HuH-7.5 (cell line): ENCODE results near the gene TAS1R1.

Experiments used
- DNase-seq: peaks from one replicate; pipeline ENCODE4 v3.0.0; 2011; ENCODE audit warnings: low spot score

TAS1R1 gene

DNA sequence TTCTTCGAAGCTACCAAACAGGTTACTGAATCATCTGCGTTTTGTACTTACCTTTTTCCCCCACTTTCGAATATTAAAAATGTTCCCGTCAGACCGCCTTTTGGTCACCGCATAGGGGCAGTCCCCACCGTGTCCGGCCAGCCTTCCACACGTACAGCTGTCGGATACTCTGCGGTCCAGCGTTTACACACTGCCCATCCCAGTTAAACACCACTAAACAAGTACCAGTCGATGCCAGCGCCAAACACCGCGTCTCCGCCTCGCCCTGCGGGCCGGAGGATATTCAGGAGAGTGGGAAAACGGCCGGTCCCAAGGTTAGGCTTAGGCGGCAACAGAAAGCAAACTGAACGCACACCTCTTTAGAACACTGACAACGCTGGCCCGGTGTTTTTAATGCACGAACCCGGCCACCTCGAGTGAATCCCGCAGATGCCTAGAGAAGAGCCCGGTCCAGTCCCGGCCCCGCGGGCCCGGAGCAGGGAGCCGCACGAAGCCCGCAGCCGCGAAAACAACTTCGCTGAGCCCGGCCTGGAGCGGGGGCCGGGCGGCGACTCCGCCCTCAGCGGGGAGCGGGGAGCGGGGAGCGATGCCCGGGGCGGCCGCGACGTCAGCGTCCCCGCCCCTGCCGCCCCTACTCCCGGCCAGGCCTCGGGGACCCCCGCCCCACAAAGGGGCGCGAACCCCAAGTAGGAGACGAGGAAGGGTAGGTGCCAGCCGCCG is 57.7 kb downstream of the TAS1R1 start:
- peak; percentile 72 for DNase-seq

DNA sequence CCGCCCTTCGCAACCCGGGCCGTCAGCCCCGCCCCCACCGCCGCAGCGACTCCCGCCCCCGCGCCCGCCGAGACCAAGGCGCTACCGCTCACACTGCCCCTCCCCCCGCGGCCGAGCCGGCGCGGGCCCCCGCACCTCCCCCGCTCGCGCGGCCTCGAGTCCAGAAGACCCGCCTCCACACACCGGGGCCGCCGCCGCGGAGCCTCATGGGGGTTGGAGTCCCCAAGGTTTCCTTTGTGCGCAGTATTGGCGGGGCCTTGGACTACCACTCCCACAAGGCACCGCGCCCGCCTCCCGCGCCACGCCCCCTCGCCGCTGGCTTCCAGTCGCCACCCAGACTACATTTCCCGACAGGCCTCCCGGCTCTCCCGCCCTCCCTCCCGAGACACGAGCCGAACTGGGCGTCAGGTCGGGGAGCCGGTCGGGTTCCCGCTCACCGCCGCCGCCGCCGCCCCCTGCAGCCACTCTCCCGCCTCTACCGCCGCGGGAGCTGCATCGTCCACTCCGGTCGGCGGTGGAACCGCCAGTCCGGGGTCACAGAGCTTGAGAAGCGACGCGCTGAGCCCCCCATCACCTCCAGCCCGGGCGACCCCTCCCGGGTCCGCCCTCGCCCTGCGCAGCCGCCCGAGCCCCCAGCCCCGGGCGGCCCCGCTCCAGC is 58.4 kb downstream of the TAS1R1 start, which contains the start of gene PHF13:
Gene PHF13, plus strand, starts transcription at position 371 of the 658 bp plus-strand sequence. CDS start 336 bp downstream, outside the sequence.
- DNase-seq = peak; percentile 97

DNA sequence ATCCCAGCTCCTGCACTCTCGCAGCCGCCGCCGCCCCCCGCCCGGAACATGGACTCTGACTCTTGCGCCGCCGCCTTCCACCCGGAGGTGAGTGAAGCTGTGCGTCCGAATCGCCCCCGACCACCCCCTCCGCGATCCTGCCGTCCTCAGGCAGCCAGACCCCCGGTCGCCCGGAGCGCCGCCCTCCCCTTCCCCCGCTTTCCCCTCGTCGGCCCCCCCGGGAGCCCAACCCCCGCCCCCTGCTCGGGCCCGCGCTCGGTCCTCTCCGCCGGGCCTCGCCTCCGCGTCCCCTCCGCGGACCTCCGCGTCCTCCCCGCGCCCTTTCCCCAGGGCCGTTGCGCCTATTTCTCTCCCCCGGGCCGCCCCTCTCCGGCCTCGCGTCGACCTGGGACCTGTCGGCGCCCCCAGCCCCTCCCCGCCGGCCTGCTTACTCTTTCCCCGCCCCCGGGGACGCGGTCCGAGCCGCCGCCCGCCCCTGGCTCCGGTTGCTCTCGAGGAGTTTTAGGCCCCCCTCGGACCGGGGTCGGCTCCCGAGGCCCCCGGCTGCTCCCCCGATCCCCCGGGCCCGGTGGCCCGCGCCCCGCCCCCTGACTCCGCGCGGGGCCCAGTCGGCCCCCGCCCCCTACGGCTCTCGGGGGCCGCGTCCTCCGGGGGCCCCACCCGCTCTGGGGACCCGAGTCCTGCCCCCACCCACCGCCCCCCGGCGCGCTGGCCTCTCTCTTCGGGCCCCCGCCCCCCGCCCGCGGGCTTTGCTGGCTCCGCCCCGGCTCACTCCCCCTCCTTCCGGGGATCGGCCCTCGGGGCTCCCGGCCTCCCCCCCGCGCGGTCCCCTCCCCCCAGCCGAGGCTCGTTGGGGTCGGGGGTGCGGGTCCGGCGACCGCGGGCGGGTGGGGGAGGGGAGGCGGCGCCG is 59.2 kb downstream of the TAS1R1 start:
- peak; percentile 73 for DNase-seq

DNA sequence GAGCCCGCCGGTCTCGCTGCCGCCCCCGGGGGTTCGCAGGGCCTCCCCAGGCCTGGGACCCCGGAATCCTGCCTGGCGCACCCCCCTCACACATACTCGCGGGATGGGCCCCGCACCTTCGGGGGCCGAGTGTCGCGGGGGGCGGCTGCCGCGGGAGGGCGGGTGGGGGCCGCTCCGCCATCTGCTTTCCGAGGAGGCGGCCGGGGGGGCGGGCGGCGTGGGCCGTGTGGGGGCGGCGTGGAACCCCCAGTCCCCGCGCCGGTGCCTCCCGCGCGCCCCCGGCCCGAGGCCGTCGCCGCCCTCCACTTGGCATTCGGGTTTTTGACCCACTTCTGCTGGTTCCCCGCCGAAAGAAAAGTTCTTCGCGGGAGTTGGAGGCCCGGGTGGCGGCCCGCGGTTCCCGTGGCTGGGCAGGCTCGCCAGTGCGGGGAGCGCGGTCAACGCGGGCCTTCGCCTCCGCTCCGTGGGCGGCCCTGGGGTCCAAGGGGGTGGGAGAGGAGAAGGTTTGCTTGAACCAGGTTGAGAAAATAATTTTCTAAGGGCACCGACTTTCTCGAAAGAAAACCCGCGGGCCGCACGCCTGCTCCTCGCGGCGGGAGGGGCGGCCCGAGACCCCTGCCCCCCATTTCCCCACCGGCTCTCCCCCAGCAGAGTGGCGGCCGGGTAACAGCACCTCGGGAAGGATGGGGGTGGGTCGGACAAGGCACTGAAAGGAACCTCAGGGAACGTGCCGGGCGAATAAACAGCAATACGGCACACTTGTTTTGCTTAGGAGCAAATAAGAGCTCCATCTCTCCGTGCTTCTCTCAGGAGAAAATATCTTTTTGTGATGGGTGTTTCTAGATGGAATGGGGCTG is 60.0 kb downstream of the TAS1R1 start:
- no peak for DNase-seq

DNA sequence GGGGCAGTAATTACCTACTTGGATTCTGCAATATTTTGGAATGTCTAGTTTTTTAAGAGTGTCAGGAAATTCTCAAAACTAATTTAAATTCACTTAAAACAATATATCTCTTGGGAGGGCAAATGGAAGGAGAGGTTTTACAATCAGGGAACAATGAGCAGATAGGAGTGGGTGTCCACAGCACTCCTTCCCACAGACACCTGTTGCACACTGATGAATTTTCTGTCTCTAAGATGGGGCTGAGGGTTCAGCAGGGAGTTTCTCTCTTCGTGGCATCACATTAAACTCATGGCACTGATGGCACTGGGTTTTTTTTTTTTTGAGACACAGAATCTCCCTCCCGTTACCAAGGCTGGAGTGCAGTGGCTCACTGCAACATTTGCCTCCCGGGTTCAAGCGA is 63.9 kb downstream of the TAS1R1 start:
- no peak for DNase-seq

DNA sequence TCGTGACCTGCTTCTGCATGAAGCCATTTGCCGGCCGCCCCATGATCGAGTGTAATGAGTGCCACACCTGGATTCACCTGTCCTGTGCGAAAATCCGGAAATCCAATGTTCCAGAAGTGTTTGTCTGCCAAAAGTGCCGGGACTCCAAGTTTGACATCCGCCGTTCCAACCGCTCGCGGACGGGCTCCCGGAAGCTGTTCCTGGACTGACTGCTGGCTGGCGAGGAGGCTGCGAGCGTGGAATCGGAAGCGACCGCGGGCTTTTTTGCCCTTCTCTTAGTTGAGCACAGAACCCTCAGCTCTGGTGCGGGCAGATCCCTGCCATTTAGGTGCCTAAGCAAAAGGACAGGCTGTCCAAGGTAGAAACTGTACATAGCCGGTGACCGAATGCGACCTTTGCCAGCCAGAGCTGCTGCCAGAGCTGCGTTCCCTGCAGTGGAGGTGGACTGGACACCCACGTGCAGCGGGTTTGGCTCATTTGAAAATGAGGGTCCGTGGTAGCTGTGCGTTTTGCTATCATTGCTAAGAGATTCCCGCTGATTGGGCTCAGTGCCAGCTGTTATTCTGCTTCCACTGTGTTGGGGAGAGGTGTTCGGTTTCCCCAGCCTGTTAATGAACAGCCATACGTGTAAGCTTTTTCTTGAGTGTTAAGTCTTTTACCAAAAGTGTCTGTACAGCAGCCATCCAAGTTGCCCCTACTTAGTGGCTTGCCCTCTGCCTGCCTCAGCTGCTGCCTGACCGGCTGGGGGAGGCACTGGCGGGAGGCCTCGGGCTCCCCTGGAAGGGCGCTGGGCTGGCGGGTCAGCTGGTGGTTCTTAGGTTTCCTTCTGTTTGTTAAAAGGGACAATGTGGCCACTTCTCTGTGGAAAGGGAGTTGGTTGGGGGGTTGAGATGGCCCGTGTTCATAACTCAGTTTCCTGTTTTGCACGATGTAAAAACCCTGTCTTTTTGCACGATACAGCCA is 66.6 kb downstream of the TAS1R1 start:
- no peak for DNase-seq

DNA sequence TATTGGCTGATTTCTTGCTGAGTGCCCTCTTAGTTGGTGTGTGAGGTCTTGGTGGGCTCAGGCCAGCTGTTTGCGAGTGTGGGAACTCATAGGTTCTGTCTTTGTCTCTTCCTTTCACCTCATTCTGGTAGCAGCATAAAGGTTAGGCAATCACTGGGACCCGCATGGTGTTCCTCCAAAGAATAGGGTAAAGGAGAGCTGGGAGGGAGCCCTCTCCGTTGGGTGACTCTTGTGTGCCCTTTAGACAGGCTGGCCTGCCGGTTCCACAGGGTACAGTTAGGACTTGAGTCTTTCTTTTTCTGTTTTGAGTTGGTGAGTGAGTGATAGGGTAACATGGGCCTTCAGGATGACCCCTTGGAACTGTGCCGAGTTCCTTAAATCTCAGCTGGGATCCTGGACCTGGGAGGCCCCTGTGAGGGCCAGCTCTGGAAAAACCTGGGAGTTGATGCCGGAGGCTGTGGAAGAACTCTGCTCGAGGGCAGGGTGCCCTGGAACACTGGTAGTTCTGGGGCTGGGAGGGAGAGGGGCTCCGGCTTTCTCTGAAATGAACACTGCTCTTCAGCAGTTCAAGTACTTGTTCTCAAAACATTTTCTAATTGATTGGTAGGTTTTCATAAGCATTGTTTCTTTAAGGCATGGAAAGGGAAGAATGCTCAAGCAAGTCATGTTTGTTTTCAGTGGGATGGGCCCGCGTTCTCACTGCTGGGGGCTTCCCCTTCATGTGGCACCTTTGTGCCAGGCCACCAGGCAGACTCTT is 67.5 kb downstream of the TAS1R1 start:
- no peak for DNase-seq

DNA sequence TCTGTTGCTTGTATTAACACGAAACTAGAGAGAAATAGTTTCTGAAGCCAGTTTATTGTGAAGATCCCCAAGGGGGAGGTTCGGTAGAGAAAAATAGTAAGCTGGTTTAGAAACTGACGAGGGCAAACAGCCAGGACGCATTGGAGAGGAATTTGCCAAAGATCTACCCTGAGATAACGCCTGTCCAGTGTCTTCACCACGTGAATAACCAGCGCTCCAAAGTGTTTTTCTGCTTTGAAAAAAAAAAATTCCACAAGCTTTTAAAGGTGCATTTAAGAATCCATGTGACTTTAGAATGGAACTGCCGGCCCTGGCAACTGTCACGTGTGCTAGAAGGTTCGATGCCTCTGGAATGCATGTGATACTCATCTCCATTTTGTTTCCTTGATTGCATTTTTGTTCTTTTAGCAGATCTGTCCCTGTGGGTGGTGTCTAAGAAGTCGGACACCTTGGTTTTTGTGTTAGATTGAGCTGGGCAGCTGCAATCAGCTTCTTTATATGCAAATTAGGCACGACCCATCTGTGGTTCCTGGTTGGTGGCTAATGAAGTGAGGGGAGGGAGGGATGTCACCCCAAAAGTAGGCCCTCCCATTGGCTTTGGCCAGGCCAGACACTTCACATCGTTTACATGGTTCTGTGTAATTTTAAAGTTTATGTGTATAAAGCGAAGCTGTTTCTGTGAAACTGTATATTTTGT is 68.3 kb downstream of the TAS1R1 start:
- DNase-seq = no peak

DNA sequence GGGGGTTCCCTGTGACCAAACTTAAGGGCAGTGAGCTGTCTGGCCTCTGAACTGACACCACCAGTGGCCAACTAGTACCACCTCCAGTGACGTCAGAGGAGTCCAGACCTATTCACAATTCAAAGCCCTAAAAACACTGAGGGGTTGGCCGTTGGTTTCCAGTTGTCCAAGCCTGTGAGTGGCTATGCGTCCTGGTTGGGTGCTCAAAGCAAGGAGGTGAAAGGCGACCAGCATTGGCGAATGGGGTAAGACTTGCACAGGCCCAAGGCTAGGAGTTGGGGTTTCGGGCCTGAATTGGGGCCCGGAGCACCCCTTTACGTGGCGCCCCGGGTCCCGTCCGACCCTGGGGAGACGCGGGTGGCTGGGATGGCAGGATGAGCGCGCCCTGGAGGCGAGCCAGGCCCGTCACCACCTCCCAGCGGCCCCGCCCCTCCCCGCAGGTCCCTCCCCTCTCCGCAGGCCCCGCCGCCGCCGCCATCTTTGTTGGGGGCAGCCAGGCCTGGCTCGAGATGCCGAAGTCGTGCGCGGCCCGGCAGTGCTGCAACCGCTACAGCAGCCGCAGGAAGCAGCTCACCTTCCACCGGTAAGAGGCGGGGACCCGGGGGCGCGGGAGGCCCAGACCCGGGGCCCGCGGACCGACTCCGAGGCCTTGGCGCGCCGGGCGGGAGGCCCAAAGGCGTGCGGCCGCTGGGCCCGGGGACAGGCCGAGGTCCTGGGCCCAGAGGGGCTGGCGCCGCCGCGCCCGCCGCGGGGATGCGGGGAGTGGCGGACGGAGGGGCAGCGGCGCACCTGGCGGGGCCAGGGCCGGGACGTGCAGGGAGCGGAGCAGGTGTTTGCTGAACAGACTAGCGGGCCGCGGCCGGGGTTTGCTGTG is 69.8 kb downstream of the TAS1R1 start, which contains the start of gene THAP3:
Gene THAP3, plus strand, starts transcription at position 159 of the 874 bp plus-strand sequence. Its CDS starts 351 bp downstream, at position 510.
- peak; percentile 87 for DNase-seq

DNA sequence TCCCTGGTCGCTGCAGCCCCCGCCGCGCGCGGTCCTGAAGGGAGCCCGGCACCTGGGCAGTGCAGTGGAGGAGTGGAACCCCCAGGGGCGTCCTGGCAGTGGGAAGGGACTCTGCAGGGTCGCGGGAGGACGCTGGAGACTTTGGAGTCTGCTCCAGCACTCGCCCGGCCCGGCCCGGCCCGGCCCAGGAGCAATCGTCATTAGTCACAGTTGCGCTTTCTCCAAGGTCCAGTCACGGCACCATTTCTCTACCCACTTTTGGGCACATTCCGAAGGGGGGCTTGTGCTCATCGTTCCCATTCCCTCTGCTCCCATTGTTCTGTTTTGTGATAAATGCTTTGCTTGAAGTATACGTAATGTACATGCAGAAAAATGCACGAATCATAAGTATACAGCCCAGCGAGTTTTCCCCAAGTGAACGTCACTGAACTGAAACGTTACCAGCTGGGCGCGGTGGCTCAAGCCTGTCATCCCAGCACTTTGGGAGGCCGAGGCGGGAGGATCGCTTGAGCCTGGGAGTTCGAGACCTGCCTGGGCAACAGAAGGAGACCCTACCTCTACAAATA is 70.6 kb downstream of the TAS1R1 start:
- DNase-seq = no peak

DNA sequence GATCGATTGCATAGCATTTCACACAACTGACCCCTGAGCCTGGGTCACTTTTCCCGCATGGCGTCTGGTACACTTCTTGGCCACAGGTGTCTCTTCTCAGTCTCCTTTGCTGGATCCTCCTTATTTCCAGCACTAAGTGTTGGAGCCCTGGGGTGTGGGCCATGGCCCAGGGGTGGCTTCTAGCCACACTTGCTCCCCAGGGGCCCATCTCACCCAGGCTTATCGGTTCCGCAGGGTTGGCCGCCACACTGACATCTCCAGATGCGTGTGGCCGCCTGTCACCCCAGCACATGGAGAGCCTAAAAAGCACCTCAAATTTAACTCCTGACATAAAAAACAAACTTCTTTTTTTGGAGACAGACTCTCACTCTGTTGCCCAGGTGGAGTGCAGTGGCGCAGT is 71.9 kb downstream of the TAS1R1 start:
- no peak for DNase-seq

DNA sequence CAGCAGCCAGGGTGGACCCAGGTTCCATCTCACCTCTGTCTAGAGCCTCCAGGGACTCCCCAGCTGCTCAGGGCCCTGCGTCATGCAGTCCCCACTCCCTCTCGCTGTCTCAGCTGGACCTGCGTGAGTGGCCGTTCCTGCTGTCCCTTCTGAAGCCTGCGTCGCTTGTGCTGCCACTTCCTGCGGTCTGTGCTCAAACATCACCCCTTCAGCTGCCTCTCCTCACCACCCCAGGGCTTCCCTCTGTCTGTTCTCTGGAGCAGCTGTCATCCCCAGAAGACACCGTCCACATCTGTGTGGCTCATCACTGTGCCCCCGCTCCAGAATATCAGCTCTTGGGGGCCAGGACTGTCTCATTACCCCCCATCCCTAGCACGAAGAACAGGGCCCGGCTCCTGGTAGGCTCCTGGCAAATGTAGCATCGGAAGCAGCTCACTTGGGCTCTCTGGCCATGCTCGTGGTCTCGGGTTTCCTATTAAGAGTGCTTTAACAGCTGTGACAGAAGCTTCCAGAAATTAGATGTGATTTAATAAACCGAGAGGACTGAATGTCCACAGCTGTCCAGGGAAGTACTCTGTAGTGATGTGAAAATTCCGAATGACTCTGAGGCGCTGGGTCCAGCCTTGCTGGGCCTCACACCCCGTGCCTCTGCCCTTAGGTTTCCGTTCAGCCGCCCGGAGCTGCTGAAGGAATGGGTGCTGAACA is 72.9 kb downstream of the TAS1R1 start:
- DNase-seq = no peak

DNA sequence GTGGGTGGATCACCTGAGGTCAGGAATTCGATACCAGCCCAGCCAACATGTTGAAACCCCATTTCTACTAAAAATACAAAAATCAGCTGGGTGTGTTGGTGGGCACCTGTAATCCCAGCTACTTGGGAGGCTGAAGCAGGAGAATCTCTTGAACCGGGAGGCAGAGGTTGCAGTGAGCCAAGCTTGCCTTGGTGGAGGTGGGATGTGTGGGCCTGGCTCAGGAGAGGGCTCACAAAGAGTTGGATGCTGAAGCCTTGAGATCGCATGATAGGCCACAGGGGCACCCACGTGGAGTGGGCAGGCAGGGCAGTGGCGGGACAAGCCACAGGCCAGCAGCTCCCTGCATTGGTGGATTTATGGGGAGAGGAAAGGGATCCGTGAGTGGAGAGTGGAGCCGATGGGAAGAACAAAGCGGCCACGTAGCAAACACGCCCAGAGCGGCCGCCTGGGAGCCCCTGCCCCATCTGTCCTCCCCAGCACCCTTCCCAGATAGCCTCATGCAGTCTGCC is 73.9 kb downstream of the TAS1R1 start:
- no peak for DNase-seq
